Liver (tissue), 9 donors: ENCODE results near the gene ALDH1B1. TPM values are rescaled to one million over a fixed set of nuclear protein-coding genes. Genes with fewer than 3 reads are reported as not detected.

Experiments used
- DNase-seq: peaks from one replicate; pipeline ENCODE4 v3.0.0-alpha.2; 2017; ENCODE audit warnings: low spot score
- H3K27ac ChIP-seq, 2 donors: one replicate each; pipeline ENCODE4 v1.7.0; 2013; ENCODE audit warnings: inconsistent platforms in 2 of 2, low read length in 2 of 2, control low read depth in 1 of 2, low read depth in 1 of 2, mild to moderate bottlenecking in 1 of 2
- H3K27me3 ChIP-seq, 4 donors: one replicate each; pipeline versions ENCODE4 v1.6.1 to v1.7.0; 2013; ENCODE audit warnings: low read length in 3 of 4, inconsistent platforms in 1 of 4, mild to moderate bottlenecking in 1 of 4, moderate library complexity in 1 of 4; ENCODE audit not compliant: control insufficient read depth in 4 of 4, insufficient read depth in 4 of 4
- H3K36me3 ChIP-seq, 4 donors: one replicate each; pipeline versions ENCODE4 v1.6.1 to v1.7.0; 2013; ENCODE audit warnings: low read length in 3 of 4, mild to moderate bottlenecking in 3 of 4, low read depth in 1 of 4, moderate library complexity in 1 of 4; ENCODE audit not compliant: control insufficient read depth in 4 of 4, insufficient read depth in 3 of 4
- H3K4me1 ChIP-seq, 4 donors: one replicate each; pipeline versions ENCODE4 v1.6.1 to v1.7.0; 2013; ENCODE audit warnings: low read length in 3 of 4, mild to moderate bottlenecking in 3 of 4, moderate library complexity in 1 of 4; ENCODE audit not compliant: control insufficient read depth in 4 of 4, insufficient read depth in 4 of 4
- H3K4me3 ChIP-seq, 3 donors: one replicate each; pipeline versions ENCODE4 v1.6.1 to v1.7.0; 2013; ENCODE audit warnings: low read length in 3 of 3, control low read depth in 1 of 3, low read depth in 1 of 3, mild to moderate bottlenecking in 1 of 3
- H3K9ac ChIP-seq, 2 donors: one replicate each; pipeline ENCODE4 v1.7.0; 2013; ENCODE audit warnings: low read length in 2 of 2, mild to moderate bottlenecking in 2 of 2, moderate library complexity in 2 of 2, control low read depth in 1 of 2, low read depth in 1 of 2
- H3K9me3 ChIP-seq, 4 donors: one replicate each; pipeline versions ENCODE4 v1.6.1 to v1.7.0; 2013; ENCODE audit warnings: low read length in 3 of 4; ENCODE audit not compliant: control insufficient read depth in 4 of 4
- FOXA1 ChIP-seq: IDR thresholded peaks from 2 replicates; pipeline ENCODE4 v1.6.1; 2016; ENCODE audit warnings: antibody characterized with exemption
- FOXA2 ChIP-seq: IDR thresholded peaks from 2 replicates; pipeline ENCODE4 v1.6.1; 2016; ENCODE audit warnings: antibody characterized with exemption
- JUND ChIP-seq, 2 donors: IDR thresholded peaks; 2 replicates each; pipeline ENCODE4 v1.6.1; 2016; ENCODE audit warnings: antibody characterized with exemption in 2 of 2
- NR2F2 ChIP-seq: IDR thresholded peaks from 2 replicates; pipeline ENCODE4 v1.6.1; 2016; ENCODE audit warnings: antibody characterized with exemption
- RAD21 ChIP-seq, 2 donors: IDR thresholded peaks; 2 replicates each; pipeline ENCODE4 v1.6.1; 2016; ENCODE audit warnings: antibody characterized with exemption in 2 of 2, mild to moderate bottlenecking in 2 of 2
- RXRA ChIP-seq, 2 donors: IDR thresholded peaks; 2 replicates each; pipeline ENCODE4 v1.6.1; 2017 to 2018; ENCODE audit warnings: antibody characterized with exemption in 2 of 2, mild to moderate bottlenecking in 1 of 2
- SP1 ChIP-seq: IDR thresholded peaks from 2 replicates; pipeline ENCODE4 v1.6.1; 2018; ENCODE audit warnings: antibody characterized with exemption, mild to moderate bottlenecking
- YY1 ChIP-seq: IDR thresholded peaks from 2 replicates; pipeline ENCODE4 v1.6.1; 2016; ENCODE audit warnings: antibody characterized with exemption, mild to moderate bottlenecking
- ZBTB33 ChIP-seq: IDR thresholded peaks from 2 replicates; pipeline ENCODE4 v1.6.1; 2016; ENCODE audit warnings: antibody characterized with exemption
- WGBS: extraction: QIAGEN DNeasy Blood & Tissue Kit; methylation state at CpG from one replicate; pipeline ENCODE4 v1.1.7; 2013; 5-methylcytosine and 5-hydroxymethylcytosine counted together
- polyA plus RNA-seq, 2 donors: library from polyadenylated mRNA; stranded (reverse) in 1 of 2; unstranded in 1 of 2; fragments of 200-250 nt in 1 of 2; fragments of >200 nt in 1 of 2; fragmentation: Nextera tagmentation in 1 of 2; extraction: Ambion mirVana in 1 of 2; gene quantifications; one replicate each; pipeline versions ENCODE4 v1.2.1 to v1.2.3, GENCODE V29; 2013 to 2015
- total RNA-seq, 2 donors: library from RNA; depleted of rRNA; stranded (reverse); fragments of >200 nt; gene quantifications; one replicate each; pipeline ENCODE4 v1.2.3, GENCODE V29; 2014
- TF ChIP-seq, protein P1 (sequence below): fragments of 150-350 bp; IDR thresholded peaks from 2 replicates; pipeline ENCODE4 v1.5.1; 2017; ENCODE audit warnings: improper control_type of control experiment, low read depth, low read length; ENCODE audit not compliant: missing input control
- TF ChIP-seq, protein P2 (sequence below): IDR thresholded peaks from 2 replicates; pipeline ENCODE4 v1.6.1; 2016; ENCODE audit warnings: antibody characterized with exemption, mild to moderate bottlenecking
- donor health status: healthy.
- donor health status: healthy.
- donor health status: healthy.
- donor health status: healthy.
- donor health status: healthy.

The ALDH1B1 gene
- total and polyA plus RNA-seq, 4 donors = 18.9 to 73.9 (median 52.6) TPM

DNA sequence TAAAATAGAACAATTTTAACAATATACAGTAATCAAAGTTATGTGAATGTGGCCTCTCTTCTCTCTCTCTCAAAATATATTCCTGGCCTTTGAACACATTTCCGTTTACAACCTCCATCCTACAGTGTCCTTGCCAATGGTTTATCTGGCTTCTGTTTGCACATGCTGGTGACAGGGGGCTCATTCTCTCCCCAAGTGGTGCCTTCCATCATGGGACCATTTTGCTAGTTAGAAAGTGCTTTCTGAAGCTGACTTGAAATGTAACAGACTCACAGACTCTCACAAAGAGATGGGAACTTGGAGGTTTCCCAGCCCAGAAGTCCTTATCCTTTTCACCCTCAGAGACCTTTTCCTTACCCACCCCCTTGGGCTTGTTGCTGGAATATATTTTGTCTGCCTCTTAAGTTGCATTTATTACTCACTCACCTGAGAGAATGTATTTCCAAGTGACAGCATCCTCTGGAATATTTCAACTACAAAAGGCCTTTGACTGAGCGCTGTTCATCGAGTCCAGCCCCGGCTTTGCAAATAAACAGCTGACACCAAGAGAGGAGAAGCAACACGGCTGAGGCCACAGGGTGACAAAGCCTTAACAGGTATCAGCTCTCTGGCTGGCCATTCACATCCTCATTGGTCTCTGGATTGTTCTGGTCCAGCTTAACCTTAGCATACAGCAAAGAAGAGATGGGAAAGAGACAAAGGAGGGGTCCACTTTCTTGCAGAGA lies 17.5 kb upstream of the ALDH1B1 start:
- Histone ChIP-seq H3K27ac (no peak overlapping the region), H3K9me3 (no peaks in the 10 kb centered on the region)
- WGBS = 67% methylated on average over 5 of the region's 5 CpGs

GRCh38 chr9:38375572-38375963 lies 16.9 kb upstream of the ALDH1B1 start:
- Histone ChIP-seq H3K27ac (no peak overlapping the region), H3K36me3 (no peaks in the 10 kb centered on the region), H3K4me1 (peaks cover 0 to 3% (median under 1%) of the 10 kb centered on the region in 4 donors), H3K9ac (no peak overlapping the region), H3K27me3 (no peaks in the 10 kb centered on the region), H3K9me3 (no peaks in the 10 kb centered on the region), H3K4me3 (no peak overlapping the region)
- no peak for DNase-seq
- no peak for TF ChIP-seq NR2F2
- WGBS = 89% methylated on average over 10 of the region's 10 CpGs

More for the DNA sequence above, 17.5 kb upstream of the ALDH1B1 start:
- Histone ChIP-seq H3K36me3 (no peaks in the 10 kb centered on the region), H3K27me3 (no peaks in the 10 kb centered on the region), H3K4me3 (no peak overlapping the region), H3K9ac (no peak overlapping the region), H3K4me1 (no peaks in the 10 kb centered on the region)
- no peak for DNase-seq
- TF ChIP-seq RAD21 (IDR thresholded peaks at IDR 0.05) = no peak
- no peak for TF ChIP-seq SP1
- TF ChIP-seq JUND (IDR thresholded peaks at IDR 0.05) = no peak
- TF ChIP-seq RXRA (IDR thresholded peaks at IDR 0.05) = no peak
- TF ChIP-seq, protein P1, sequence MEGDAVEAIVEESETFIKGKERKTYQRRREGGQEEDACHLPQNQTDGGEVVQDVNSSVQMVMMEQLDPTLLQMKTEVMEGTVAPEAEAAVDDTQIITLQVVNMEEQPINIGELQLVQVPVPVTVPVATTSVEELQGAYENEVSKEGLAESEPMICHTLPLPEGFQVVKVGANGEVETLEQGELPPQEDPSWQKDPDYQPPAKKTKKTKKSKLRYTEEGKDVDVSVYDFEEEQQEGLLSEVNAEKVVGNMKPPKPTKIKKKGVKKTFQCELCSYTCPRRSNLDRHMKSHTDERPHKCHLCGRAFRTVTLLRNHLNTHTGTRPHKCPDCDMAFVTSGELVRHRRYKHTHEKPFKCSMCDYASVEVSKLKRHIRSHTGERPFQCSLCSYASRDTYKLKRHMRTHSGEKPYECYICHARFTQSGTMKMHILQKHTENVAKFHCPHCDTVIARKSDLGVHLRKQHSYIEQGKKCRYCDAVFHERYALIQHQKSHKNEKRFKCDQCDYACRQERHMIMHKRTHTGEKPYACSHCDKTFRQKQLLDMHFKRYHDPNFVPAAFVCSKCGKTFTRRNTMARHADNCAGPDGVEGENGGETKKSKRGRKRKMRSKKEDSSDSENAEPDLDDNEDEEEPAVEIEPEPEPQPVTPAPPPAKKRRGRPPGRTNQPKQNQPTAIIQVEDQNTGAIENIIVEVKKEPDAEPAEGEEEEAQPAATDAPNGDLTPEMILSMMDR = no peak
- no peak for TF ChIP-seq ZBTB33
- no peak for TF ChIP-seq FOXA2
- TF ChIP-seq, protein P2, sequence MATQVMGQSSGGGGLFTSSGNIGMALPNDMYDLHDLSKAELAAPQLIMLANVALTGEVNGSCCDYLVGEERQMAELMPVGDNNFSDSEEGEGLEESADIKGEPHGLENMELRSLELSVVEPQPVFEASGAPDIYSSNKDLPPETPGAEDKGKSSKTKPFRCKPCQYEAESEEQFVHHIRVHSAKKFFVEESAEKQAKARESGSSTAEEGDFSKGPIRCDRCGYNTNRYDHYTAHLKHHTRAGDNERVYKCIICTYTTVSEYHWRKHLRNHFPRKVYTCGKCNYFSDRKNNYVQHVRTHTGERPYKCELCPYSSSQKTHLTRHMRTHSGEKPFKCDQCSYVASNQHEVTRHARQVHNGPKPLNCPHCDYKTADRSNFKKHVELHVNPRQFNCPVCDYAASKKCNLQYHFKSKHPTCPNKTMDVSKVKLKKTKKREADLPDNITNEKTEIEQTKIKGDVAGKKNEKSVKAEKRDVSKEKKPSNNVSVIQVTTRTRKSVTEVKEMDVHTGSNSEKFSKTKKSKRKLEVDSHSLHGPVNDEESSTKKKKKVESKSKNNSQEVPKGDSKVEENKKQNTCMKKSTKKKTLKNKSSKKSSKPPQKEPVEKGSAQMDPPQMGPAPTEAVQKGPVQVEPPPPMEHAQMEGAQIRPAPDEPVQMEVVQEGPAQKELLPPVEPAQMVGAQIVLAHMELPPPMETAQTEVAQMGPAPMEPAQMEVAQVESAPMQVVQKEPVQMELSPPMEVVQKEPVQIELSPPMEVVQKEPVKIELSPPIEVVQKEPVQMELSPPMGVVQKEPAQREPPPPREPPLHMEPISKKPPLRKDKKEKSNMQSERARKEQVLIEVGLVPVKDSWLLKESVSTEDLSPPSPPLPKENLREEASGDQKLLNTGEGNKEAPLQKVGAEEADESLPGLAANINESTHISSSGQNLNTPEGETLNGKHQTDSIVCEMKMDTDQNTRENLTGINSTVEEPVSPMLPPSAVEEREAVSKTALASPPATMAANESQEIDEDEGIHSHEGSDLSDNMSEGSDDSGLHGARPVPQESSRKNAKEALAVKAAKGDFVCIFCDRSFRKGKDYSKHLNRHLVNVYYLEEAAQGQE = no peak
- no peak for TF ChIP-seq YY1
- TF ChIP-seq FOXA1 = no peak
